Measurements from ENCODE around the gene TBC1D2.

DNA sequence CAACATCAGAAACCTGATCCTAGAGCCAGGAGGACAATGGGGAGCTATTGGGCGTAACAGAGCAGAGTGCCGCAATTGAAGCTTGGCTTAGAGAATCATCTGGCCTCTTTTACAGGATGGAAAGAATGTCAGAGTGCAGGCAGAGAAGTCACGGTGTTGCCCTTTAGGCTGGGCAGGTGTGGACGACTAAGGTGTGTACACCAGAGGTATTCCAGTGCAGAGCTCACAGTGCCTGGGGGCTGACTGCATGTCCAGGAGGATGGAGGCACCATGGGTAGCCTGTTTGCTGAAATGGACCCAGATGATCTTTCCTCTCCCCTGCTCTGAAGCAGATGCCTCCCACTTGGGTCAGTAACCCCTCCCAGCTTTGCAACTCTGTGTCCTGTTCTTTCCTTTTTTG is 48.9 kb upstream of the TBC1D2 start:
- no peak for TF ChIP-seq NFIC (IDR thresholded peaks at IDR 0.05; ENCODE audit: low read depth, low read length)
- no peak for TF ChIP-seq SREBF1 (IDR thresholded peaks at IDR 0.05; ENCODE audit: low read length)
- TF ChIP-seq SIX5 (IDR thresholded peaks at IDR 0.05; ENCODE audit: low read depth, low read length, severe bottlenecking) = no peak
- TF ChIP-seq, protein P1, sequence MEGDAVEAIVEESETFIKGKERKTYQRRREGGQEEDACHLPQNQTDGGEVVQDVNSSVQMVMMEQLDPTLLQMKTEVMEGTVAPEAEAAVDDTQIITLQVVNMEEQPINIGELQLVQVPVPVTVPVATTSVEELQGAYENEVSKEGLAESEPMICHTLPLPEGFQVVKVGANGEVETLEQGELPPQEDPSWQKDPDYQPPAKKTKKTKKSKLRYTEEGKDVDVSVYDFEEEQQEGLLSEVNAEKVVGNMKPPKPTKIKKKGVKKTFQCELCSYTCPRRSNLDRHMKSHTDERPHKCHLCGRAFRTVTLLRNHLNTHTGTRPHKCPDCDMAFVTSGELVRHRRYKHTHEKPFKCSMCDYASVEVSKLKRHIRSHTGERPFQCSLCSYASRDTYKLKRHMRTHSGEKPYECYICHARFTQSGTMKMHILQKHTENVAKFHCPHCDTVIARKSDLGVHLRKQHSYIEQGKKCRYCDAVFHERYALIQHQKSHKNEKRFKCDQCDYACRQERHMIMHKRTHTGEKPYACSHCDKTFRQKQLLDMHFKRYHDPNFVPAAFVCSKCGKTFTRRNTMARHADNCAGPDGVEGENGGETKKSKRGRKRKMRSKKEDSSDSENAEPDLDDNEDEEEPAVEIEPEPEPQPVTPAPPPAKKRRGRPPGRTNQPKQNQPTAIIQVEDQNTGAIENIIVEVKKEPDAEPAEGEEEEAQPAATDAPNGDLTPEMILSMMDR (IDR thresholded peaks at IDR 0.05 in 2 of 3, conservative IDR thresholded peaks at IDR 0.05 in 1 of 3; ENCODE audit: control insufficient read depth in 2 of 3, extremely low read depth in 1 of 3, insufficient read depth in 1 of 3, low read depth in 3 of 3, low read length in 3 of 3) = no peak
- TF ChIP-seq MTA3 (IDR thresholded peaks at IDR 0.05; ENCODE audit: borderline replicate concordance, low read length) = no peak
- no peak for TF ChIP-seq JUNB (IDR thresholded peaks at IDR 0.05)
- TF ChIP-seq FOXM1 (IDR thresholded peaks at IDR 0.05; ENCODE audit: low read depth, low read length) = no peak
- TF ChIP-seq POLR2AphosphoS5 (IDR thresholded peaks at IDR 0.05; ENCODE audit: low read length) = no peak
- no peak for TF ChIP-seq PML (IDR thresholded peaks at IDR 0.05; ENCODE audit: low read length)
- no peak for TF ChIP-seq POLR2A (IDR thresholded peaks at IDR 0.05; ENCODE audit: low read depth, low read length)
- TF ChIP-seq SP1 (IDR thresholded peaks at IDR 0.05; ENCODE audit: low read depth, low read length) = no peak
- TF ChIP-seq ZNF384 (IDR thresholded peaks at IDR 0.05; ENCODE audit: borderline replicate concordance, low read depth, low read length) = no peak
- no peak for TF ChIP-seq CREB1 (IDR thresholded peaks at IDR 0.05; ENCODE audit: low read depth)
- no peak for TF ChIP-seq CHD2 (IDR thresholded peaks at IDR 0.05; ENCODE audit: borderline replicate concordance, low read depth, low read length)
